Cardiac fibroblast (primary cell): ENCODE measurements around the gene SERF2.

Experiments used
- DNase-seq, 2 donors: peaks; one replicate each; pipeline versions ENCODE4 v3.0.0 to v3.0.0-alpha.2; 2010; ENCODE audit warnings: low read depth in 2 of 2
- H3K4me3 ChIP-seq, 2 donors: replicated peaks in 1 of 2; 1 replicate in 1 of 2; 2 replicates in 1 of 2; pipeline ENCODE4 v1.5.1; 2011; ENCODE audit warnings: low read depth in 2 of 2, low read length in 2 of 2, mild to moderate bottlenecking in 2 of 2, moderate library complexity in 1 of 2
- CTCF ChIP-seq: IDR thresholded peaks from one replicate; pipeline ENCODE4 v1.5.1; 2011; ENCODE audit warnings: low read depth, mild to moderate bottlenecking, low read length, inconsistent platforms

The SERF2 gene

DNA sequence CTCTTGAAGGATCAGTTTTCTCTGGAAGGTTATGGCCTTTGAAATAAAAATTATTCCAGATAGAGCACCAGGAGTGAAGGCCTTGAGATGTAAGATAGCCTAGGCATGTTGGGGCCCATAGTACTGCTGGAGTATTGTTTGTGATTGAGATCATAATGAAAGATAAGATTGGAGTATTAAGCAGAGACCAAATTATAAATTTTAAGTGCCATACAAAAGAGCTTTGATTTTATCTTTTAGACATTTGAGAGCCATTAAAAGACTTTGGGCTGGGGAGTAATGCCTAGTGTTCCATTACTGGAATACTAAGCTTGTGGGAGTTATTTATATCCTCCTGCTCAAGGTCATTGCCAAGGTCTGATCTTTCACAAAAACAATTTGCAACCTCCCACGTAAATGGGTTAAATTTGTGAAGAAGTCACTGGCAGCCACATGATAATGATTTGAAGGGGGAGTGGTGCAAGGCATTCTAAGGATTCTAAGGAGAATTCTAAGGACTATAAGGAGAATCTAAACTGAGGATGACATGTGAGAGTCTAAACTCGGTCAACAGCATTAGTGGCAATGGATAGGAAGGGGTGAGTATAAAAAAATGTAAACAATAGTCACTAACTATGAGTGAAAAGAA lies 28.2 kb upstream of the SERF2 start:
- no peak for TF ChIP-seq CTCF
- DNase-seq = no peak
- no peak overlapping the region for H3K4me3 ChIP-seq

DNA sequence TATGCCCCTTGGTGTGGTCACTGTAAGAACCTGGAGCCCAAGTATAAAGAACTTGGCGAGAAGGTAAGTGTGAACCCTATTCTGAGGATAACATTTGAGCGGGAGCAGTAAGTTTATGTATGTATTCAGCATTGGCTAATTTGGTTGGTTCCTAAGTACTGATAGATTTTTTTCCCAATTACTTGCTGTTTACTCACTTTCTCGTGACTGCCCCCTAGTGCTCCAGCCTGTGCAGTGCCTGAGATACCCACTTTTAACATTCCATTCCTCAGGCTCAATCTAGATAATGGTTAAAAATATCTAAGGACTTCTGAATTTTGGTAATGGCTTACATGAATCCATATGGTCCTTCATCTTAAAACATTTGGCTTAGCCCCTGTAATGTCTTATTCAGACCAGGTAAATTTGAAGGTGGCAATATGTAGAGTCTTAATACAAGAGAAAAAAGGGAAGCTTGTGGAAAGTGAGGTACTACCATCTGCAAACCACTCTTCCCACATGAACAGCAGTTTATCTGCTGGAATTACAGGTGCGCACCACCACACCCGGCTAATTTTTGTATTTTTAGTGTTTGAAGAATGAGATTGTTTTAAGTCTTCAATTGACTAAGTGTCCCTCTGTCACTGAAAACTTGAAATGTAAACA lies 22.4 kb upstream of the SERF2 start:
- peak; percentile 75 to 77 for DNase-seq
- no peak overlapping the region for H3K4me3 ChIP-seq
- peak; percentile 91 for TF ChIP-seq CTCF

- H3K4me3 ChIP-seq = no peak overlapping the region
- no peak for DNase-seq
- TF ChIP-seq CTCF = no peak
Measured at GRCh38 chr15:43771816-43772215, 20.3 kb upstream of the SERF2 start.

DNA sequence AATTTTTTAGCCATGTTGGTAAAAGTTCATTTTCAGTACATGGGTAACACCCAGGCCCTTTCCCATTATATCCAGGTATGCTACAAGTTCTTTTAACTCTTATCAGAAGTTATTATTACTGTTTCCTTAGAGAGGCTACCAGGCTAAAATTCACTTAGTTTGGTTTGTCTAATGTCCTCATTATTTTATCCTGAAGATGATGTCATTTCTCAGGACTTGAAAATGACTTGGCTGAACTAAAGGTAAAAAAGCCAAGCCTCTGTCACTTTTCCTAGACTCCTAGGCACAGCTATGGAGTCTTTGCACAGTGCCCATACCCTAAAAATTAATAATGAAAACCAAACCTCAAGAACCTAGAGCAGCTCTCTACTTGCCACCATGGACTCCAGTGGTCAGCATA lies 19.5 kb upstream of the SERF2 start:
- no peak overlapping the region for H3K4me3 ChIP-seq
- TF ChIP-seq CTCF = no peak
- no peak for DNase-seq

DNA sequence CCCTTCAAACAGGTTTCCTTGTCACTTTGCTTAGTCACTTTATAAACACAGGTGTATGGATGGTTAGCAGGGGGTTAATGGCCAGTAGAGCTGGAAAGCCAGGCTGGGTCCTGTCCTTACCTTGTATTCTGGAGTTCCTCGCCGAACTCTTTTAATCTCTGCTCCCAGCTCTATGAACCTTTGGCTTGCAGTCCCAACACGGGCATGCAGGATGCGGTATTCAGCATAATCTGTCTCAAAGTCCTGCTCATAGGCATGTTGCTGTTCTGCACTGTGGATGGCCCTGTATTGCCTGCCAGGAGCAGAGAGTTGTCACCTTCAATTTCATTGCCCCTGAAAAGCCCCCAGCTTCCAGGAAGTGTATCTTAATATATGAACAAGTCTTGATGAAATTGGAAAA lies 18.1 kb upstream of the SERF2 start:
- no peak overlapping the region for H3K4me3 ChIP-seq
- DNase-seq = no peak
- no peak for TF ChIP-seq CTCF

DNA sequence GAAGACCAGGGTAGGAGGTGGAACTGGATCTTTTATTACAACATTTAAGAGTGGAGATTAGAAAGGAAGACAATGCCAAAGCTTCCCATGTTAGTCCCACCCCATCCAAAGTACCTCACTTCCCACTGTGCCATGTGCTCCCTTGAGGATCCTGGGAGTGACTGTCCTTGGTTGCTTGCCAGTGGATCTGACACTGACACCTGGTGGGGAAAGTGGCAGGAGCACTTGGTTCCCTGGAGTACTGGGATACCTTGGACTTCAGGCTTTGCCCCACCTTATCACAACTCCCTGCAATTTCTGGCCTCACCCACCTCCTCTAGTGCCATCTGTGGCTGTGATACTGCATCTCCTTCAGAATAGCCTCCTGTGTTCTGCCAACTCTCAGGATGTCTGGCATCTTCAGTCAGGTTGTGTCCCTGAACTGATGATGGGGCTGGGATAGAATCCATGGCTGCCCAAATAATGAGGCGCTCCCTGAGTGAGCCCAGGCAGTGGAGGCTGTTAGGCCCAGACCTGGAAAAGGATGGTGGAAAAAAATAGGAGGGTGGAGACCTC lies 16.6 kb upstream of the SERF2 start:
- TF ChIP-seq CTCF = peak; percentile 41
- H3K4me3 ChIP-seq = no peak overlapping the region
- peak in 1 of 2 donors; percentile 58 for DNase-seq
